ENCODE measurements around the gene KIRREL3.

GRCh38 chr11:126978165-126978564 is 22.4 kb downstream of the KIRREL3 start:
- no peak for TF ChIP-seq CTCF (IDR thresholded peaks at IDR 0.05 in 8 of 11, conservative IDR thresholded peaks at IDR 0.05 in 3 of 11)
- no peak for TF ChIP-seq POLR2A (IDR thresholded peaks at IDR 0.05)
- TF ChIP-seq POLR2AphosphoS5 (IDR thresholded peaks at IDR 0.05): no peak
